Left colon (tissue), 2 donors: Measurements from ENCODE around the gene KMO. TPM values are rescaled to one million over a fixed set of nuclear protein-coding genes. Genes with fewer than 3 reads are reported as not detected.

Experiments
- ATAC-seq: fragments of 200-7000 bp; cut with Tn5 transposase; one replicate; pipeline ENCODE4 v1.9.1; 2020; ENCODE audit warnings: mild to moderate bottlenecking, moderate library complexity
- DNase-seq, 2 donors: peaks; one replicate each; pipeline ENCODE4 v3.0.0-alpha.2; 2020
- intact Hi-C, 2 donors: fragments of 100-400 bp; cut with DNase I in 1 of 2; cut with micrococcal nuclease in 1 of 2; formaldehyde crosslinking; loops; one replicate each; pipeline versions ENCODE4 v1.11.2 to v1.14.0; 2022; cut with DNase I, micrococcal nuclease
- total RNA-seq, 2 donors: library from RNA; stranded (reverse); fragmentation: NEBNext Ultra II Directional; extraction: Animal tissue kit (Norgen Biotek cat#: 25700); gene quantifications; one replicate each; pipeline ENCODE4 v1.2.1, GENCODE V29; 2021
- donor health status: DM: no; HTN: no; CAD: no.
- donor health status: DM: yes; HTN: yes; CAD: no.

Gene KMO
- total RNA-seq, 2 donors from 2014 or later: 0.21 to 0.78 TPM

DNA sequence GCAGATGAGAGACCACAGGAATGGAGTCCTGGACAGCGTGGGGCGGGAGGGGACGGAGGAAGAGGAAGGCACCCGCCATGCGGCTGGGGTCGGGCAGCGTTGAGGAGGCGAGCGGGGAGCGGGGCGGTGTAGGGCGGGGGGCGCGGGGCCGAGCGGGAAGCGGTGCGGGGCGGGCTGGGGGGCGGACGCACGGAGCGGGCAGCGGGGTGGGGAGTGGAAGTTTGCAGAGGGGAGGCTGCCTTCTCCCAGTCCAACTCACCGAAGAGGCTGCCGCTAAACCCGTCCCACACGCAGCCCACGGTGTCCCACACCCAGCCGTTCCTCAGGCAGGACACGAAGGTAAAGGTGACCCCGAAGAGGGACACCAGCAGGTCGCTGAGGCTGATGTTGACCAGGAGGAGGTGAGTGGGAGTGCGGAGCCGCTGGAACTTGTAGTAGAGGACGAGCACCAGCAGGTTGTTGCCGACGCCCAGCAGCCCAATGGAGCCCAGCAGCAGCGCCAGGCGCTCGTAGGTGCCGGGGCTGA lies 107.5 kb downstream of the KMO start:
- intact Hi-C loops: no loop called here
- DNase-seq: peak; percentile 39 to 61
- ATAC-seq: peak; percentile 21

DNA sequence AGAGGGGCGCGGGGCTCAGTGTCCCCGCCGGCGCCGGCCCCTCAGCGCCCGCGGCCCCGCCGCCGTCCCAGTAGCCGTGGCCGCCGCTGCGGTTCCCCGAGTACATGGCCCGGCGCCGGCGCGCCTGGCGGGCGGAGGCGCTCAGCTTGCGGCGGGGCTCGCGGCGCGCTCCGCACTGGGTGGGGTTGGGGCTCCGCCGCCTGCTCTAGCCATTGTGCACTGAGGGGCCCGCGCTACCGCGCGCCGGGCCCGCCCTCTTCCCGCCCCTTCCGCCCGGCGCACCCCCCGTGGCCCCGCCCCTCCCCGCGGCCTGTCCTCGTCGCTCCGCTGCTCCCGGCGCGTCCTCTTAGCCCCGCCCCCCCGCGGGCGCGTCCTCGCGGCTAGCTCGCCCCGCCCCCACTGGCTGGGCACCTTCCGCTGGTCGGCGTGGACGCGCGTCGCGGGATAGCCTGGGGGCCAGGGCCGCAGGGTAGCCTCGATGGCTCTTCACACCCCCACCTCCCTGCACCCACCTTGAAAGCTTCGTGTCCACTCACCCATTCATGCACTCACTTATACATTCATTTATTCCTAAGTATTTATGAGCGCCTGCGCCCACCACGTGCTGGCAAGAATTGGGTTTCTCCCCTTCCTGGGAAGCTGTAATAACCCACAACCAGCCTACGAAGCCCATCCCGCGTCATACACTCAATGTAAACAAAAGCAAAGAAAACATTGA lies 108.1 kb downstream of the KMO start, which contains the start of the genes CHML and OPN3:
Gene CHML (minus strand): TSS at position 221 of the 718 bp plus-strand sequence. CDS start 4,603 bp downstream, outside the sequence.
Gene OPN3 (minus strand): TSS at position 221 of the 718 bp plus-strand sequence. CDS start 115 bp downstream, at position 106.
- DNase-seq: peak; percentile 92 to 97
- peak; percentile 92 for ATAC-seq
- intact Hi-C loops: no loop called here

- ATAC-seq: peak; percentile 51
- peak; percentile 36 to 48 for DNase-seq
- intact Hi-C loops: no loop called here
Observed at GRCh38 chr1:241640867-241641622, 108.9 kb downstream of the KMO start.

- intact Hi-C loops: no loop called here
- no peak for DNase-seq
- no peak for ATAC-seq
Observed at GRCh38 chr1:241641773-241642592, 109.8 kb downstream of the KMO start.

DNA sequence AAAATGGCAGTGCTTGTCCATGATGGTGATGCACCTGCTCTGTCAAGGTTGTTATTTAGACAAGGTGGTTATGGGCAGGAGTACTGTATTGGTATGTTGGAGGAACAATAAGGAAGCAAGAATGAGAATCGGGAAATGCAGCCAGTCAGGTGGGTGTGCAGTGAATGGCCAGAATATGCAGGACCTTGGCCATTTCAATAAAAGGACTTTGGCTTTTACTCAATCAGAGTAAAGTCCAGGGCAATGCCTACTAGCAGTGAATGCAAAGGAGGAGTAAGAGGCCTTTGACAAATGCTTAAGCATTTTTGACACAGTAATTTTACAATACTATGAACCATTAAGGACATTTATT lies 110.4 kb downstream of the KMO start:
- peak; percentile 59 for ATAC-seq
- intact Hi-C loops: no loop called here
- peak; percentile 12 to 44 for DNase-seq

DNA sequence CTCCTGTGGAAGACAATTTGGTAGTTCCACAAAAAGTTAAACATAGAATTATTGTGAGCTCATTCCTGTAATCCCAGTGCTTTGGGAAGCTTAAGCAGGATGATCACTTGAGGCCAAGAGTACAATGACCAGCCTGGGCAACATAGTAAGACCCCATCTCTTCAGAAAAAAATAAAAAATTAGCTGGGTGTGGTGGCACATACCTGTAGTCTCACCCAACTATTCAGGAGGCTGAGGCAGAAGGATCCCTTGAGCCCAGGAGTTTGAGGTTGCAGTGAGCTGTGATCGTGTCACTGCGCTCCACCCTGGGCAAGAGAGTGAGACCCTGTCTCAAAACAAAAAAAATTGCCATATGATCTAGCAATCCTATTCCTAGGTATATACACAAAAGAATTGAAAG lies 112.1 kb downstream of the KMO start:
- ATAC-seq (no peak), DNase-seq (no peak)
- intact Hi-C loops: no loop called here

- intact Hi-C loops: no loop called here
- no peak for DNase-seq
- no peak for ATAC-seq
Observed at GRCh38 chr1:241645199-241645598, 113.0 kb downstream of the KMO start.

Other genes with a start within 250 kb of the KMO start
- gene RGS7, start 175.2 kb upstream of the KMO start, total RNA-seq: under 1 TPM in 1 of 2 donors, not detected in 1; 0.11 TPM
- gene FH, start 12.6 kb upstream of the KMO start, total RNA-seq: 100 to 1,000 TPM; 103 to 119 TPM
- 1 to 10 TPM; 7.4 to 9.3 TPM for gene CHML, start 108.0 kb downstream of the KMO start, total RNA-seq
- 10 to 100 TPM; 27.1 to 61.0 TPM for gene OPN3, start 108.0 kb downstream of the KMO start, total RNA-seq
- under 1 TPM in 1 of 2 donors, not detected in 1; 0.24 TPM for gene WDR64, start 119.9 kb downstream of the KMO start, total RNA-seq